SK-N-DZ (cell line): ENCODE results near the gene GALNT13.
A peak's percentile ranks its signal among the peaks of the same experiment; 100 is the strongest.

Experiments used
- DNase-seq: peaks from one replicate; pipeline ENCODE4 v3.0.0-alpha.2; 2015; ENCODE audit warnings: low spot score

Gene GALNT13

DNA sequence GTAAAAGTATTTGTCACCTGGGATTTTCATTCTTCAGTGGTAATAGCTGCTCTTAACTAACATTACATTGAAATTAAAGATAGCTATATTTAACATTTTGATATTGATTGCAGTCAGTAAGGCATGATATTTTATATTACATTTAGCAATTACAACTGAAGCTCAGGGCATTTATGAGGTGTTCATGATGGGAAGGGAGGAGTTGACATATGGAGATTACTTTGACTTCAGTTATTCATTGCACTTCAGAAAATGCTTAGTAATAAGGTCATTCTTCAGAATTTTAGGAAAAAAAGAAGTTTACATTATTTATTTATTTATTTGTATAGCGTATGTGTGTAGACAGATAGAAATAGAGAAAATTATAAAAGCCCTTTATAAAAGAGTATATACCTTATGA lies 352.0 kb downstream of the GALNT13 start:
- no peak for DNase-seq

DNA sequence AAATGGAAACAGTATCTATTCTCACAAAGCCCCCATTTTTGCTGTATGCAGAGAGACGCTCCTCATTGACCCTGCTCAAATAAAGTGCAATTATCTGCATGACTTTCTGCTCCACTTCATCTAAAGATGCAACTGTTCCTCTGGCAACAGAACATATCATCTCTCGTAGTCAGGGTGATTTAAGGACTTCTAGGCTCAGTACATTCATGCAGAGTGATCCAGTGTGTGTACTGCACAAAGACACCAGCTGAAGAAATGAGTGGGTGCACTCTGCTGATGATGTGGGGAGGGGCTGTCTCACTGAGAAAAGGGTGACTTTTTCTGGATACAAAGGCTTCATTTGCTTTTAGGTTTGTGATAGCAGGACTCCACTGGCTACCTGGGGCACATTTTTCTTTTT lies 355.2 kb downstream of the GALNT13 start:
- no peak for DNase-seq

DNA sequence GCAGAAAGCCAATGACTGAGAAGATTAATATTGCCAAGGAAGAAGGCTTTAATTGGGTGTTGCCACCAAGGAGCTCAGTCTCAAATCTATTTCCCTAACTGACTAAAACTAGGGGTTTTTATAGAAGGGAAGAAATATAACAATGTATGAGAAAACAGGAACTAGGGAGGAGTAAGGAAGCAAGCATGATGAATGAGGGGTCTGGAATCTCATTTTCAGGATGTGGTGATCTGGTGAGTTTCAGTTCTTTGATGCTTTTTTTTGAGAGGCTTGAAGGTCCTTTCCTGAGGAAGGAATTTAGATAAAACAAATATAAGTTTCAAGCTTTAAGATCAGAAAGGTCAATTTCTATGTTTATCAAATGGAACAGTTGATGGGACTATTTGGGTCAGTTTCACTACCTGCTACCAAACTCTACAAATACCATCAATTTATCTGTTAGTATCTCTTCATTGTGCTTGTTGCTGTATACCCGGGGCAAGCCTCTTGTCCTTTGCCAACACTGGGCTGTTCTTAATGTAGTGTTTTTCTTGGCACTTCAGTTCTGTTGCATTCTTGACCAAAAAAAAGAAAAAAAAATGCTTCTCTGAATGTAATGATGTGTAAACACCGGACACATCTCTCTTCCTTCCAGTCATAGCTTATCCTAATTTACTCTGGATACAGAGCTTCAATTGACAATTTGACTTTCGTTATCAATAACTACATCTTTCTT lies 357.0 kb downstream of the GALNT13 start:
- DNase-seq: no peak

DNA sequence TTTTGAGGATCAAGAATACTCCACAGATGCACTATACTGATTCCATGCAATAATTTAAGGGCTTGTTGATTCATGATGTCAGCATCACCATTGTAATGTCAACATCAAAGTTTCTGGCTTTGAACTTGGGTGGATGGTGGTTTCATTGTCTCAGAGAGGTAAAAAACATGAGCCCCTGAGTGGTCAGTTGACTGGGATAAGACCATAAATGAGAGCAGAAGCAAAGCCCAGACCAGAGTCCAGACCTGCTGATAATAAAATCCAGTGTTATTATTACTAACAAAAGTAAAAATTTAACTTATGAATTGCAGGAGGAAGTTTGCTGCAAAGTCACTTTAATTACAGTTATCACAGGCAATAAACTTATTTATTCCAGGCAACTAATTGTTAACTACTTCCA lies 358.2 kb downstream of the GALNT13 start:
- no peak for DNase-seq

DNA sequence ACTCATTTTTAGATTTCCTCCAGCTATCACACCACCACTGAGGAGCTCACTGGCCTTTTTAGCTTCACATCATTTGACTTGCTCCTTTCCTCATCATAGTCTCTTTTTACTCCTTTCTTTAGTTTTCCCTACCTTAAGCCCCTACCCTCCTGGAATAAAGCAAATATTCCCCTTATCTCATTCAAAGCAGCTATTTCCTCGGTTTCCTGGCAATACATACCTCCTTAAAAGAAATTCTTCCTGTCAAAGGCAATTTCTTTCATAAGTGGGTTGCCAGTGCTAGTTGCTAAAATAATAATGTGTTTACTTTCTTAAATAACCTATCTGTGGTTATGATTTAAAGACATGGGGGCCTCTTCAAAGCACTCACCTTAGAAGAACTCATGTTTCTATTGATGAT lies 359.3 kb downstream of the GALNT13 start:
- DNase-seq: no peak

DNA sequence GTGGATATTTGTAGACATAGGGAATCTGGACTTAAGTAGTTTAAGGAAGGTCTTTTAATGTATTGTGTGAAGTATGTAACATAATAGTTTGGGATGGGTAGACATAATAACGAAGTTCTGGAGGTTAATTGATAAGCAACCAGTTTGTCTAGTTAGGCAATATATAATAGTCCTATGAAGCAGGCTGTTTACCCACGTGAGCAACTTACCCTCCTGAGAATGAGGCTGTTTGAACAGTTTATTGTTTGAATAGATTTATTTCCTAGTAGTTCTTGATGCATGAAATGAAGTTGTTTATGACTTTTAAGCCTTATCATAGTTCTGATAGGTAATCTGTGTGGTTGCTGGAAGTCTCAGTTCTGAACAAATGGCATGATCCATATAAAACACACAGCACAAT lies 361.5 kb downstream of the GALNT13 start:
- DNase-seq: no peak

DNA sequence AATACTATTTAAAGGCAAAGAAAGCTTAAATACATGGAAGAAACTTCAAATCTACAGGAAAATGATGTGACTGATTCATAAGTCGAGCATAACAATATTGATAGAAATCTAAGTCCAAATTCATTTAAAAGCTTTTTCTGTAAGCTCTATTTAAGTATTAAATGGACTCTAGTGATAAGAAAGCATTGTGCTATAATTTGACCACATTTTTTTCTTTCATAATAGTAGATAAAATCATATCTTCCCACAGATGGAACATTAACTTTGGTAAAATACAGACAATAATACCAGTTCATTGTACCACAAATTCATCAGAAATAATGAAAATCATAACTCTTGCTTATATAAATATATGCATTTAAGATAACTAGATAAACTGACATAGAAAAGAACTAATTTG lies 366.5 kb downstream of the GALNT13 start:
- no peak for DNase-seq

DNA sequence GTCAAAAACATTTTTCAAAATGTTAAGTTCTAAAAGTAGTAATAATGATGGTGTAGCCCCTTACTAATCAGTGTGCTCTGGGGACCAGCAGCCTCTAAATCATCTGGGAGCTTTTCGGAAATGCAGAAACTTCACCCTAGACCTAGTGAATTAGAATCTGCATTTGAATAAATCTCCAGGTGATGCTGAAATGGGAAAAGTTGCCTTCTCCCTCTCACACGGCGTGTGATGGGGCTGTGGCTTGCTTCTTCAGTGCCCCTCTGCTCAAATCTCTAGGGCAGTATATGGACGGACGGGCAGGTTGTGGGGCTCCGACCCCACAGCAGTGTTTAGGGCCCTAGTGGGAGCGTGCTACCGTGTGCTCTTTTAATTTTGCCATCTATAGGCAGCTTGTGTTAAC lies 368.6 kb downstream of the GALNT13 start:
- DNase-seq: no peak

DNA sequence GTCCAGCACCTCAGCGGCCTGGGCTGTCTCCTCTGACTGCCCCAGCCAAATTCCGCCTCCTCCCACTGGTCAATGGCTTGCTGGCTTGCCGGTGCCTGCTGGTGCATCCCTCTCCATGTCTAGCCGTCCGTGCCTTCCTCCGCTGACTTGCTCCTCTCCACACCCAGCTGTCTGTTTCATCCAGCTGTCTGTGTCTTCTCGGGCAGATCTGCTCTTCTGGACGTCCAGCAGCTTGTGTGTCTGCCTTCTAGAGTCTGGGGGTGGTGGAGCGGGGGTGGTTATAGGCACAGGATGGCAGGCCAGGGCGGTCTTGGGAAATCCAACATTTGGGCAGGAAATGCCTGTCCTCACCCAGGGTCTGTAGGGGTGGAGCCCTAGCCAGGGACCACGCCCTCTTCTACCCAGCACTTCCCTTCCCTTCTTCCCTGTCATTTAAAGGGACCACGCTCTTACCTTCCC lies 369.2 kb downstream of the GALNT13 start:
- DNase-seq: no peak

DNA sequence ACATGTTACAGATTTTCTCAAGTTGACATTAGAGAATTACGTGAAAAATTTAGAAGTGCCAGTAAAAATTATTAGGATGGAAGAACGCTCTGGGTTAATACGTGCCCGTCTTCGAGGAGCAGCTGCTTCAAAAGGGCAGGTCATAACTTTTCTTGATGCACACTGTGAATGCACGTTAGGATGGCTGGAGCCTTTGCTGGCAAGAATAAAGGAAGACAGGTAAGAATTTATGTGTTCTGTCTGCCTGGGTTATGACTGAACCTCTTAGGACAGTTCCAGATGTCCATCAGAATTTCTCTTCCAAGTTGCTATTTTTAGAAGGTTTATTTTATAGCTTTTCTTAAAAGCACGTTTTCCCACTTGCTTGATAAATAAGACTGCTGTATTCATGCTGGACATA lies 371.0 kb downstream of the GALNT13 start:
- DNase-seq: no peak

DNA sequence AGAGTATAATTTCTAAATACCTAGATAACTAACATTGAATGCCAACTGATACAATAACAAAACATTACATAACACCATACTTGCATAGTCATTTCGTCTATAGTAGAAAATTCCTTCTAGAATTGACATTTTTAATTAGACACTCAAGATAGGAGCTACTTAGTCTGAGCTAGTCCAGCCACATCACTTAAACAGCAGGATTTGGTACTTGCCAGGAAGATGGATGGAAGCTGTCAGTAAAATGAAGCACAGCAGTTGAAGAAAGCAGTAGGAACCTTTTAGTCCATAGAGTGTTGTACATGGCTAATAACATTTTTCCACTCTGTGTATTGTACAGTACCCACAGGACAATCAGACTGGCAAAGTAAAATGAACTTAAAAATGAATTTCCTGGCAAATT lies 372.0 kb downstream of the GALNT13 start:
- peak; percentile 38 for DNase-seq

DNA sequence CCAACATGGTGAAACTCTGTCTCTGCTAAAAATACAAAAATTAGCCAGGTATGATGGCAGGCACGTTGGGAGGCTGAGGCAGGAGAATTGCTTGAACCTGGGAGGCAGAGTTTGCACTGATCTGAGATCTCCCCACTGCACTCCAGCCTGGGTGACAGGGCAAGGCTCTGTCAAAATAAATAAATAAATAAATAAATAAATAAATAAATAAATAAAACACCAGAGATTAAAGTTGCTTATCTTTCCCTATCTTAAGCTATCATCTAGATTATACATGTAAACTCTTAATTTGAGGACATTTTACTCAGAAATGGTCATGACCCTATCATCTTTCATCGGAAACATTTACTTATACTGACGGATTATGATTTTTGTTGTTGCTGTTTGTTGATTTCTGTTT lies 373.2 kb downstream of the GALNT13 start:
- no peak for DNase-seq

DNA sequence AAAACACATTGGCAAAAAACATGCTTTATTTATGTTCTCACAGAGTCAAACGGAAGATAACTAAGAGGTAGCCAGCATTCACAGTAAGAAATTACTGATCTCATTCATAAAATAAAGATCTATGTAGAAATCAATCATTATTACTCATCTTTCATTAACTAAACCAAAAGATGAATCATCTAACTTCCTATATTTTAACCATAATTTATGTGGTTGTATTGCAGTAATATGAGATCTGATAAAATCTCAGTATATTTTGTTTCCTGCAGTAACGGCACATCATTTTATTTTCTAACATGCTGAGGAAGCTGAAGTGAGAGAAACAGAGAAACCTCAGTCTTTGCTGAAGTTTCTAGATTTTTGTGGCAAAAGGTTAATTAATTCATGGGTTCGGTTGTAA lies 375.8 kb downstream of the GALNT13 start:
- DNase-seq: no peak

DNA sequence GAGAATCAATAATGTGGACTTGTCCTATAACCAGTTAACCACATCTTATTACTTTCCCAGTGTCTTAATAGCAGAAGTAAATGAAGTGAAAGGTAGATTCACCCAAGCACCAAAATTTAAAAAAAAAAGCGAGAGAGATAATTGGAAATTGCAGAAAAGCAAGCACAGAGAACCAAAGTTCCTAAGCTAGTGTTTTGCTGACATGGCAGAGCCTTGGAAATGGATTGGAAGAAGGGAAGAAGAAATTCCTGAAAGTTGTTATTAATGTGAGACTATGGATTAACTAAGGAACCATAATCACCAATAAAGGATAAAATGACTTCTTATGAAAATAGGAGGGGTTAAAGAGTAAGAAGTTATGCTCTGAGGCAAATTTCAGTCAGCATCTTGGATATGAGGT lies 384.4 kb downstream of the GALNT13 start:
- DNase-seq: no peak

DNA sequence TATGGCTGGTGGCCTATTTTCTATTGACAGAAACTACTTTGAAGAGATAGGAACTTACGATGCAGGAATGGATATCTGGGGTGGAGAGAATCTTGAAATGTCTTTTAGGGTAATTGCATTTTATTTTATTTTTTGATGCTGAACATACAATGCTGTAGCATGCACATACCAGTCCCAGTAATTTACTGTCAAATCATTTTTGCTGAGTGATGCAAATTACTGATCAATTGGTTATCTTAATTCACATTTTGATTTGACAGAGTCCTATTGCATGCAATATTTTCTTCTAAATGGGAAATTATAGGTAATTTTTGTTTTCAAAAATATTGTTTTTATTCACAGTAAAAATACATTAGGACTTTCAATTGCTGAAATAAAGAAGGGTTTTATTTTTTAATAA lies 387.3 kb downstream of the GALNT13 start:
- no peak for DNase-seq

DNA sequence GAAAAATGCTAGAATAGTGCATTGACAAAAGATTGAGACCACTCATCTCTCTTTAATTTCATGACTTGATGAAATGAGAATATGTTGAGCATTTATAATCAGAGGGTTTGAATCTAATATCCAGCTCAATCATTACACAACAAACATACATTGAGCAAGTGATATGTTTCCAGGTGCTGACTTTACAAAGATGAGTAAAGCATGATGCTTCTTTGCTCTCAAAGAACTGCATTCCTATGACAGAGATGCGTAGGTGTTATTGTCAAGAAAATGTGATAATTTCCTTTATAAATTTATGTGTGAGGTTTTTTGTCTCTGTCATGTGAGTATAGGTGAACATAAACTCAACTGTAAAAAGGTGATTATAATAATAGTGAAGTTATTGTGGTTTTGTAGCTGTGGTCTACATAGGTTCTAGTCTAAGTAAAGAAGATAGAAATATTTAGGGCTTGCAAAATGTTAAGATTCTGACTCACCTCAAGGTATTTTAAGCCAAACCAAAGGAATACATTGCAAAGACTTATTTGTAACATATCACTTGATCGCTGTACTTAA lies 389.8 kb downstream of the GALNT13 start:
- no peak for DNase-seq

DNA sequence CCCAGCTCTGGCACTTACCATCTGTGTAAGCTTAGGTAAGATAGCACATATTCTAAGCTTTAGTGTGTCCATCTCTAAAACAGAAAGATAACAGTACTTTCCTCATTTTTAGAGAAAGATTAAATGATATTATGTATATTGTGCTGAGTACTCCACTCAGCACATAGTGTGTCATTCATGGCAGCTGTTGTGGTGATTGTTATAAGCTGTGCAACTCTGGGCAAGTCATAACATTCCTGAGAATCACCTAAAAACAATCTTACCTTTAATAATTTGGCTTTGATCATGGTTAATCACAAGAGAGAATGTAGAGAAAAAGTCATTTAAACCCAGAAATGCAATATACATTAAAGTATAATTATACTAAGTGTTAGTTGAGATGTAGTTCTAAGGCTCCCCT lies 391.5 kb downstream of the GALNT13 start:
- no peak for DNase-seq

DNA sequence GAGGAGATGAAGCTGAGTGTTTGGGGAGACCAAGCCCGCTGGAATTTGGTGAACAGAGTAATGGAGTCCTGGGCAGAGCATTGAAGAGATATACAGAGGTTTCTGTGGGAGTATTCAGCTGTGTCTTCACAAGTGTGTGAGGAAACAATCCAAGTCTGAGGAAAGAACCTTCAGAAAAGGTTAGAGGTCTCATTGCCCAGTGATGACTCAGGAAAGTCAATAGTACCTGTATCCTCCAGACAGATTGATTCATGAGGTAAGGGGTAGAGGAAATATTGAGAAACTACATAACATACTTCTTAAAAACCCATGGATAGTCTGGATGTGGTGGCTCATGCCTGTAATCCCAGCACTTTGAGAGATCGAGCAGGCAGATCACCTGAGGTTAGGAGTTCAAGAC lies 392.3 kb downstream of the GALNT13 start:
- DNase-seq: no peak

DNA sequence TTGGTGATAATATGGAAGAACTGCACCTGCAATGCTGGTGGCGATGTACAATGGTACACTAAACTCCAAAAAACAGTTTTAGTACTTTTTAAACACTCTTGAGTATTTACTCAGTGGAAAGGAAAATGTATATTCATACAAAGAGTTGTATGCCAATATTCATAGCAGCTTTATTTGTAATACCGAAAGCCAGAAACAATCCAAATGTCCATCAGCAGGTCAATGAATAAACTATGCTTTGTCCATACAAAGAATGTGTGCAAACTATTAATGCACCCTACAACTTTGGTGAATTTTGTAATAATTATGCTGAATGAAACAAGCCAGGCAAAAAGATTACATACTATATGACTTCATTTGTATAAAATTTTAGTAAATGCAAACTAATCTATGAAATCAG lies 396.3 kb downstream of the GALNT13 start:
- DNase-seq: no peak

DNA sequence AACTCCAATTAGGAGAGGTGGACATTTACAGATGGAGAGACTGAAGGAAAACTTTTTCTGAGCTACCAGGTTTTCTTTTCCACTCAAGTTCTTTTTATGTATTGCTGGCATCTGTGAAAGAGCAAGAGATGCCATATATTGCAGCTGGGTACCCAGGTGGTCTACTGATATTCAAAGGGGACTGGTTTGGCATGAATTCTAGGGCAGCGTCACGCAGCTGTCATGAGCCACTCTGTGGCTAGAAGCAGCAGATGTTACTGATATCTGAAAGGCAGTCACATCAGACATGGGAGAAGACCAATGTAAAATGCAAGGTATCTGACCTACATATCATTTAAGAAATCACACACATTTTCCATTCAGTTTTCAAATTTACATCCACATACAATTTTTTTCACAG lies 408.8 kb downstream of the GALNT13 start:
- DNase-seq: peak; percentile 35

DNA sequence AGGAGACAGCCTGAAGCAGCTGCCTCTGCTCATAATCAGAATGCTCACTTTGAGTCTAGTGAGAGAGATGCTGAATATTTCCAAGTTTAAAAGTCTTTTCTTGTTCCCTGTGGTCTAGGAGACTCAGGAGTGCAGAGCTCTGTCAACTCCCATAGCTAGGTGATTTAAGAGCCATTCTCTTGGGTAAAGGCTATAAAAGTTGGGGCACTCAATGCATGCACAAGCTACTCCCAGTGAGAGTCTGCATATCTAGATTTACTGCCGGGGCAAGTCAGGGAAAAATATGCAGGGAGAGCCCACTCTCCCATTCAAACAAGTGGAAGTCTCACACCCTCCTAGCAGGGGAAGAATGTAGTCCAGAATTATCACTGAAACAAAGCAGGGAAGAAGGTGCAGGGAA lies 418.1 kb downstream of the GALNT13 start:
- DNase-seq: no peak

DNA sequence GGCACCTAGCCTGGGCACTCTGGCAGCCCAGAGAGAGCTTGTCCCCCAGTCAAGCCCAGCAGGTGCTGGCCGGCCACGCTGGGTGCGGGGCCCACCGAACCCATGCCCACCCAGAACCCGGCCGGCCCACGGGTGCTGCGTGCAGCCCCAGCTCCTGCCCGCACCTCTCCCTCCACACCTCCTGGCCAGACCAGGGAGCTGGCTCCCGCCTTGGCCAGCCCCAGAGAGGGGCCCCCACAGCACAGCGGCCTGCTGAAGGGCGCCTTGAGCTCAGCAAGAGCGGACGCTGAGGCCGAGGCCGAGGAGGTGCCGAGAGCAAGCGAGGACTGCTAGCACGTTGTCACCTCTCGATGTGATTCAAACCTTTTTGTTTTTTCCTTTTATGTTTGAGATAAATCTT lies 419.8 kb downstream of the GALNT13 start:
- no peak for DNase-seq

DNA sequence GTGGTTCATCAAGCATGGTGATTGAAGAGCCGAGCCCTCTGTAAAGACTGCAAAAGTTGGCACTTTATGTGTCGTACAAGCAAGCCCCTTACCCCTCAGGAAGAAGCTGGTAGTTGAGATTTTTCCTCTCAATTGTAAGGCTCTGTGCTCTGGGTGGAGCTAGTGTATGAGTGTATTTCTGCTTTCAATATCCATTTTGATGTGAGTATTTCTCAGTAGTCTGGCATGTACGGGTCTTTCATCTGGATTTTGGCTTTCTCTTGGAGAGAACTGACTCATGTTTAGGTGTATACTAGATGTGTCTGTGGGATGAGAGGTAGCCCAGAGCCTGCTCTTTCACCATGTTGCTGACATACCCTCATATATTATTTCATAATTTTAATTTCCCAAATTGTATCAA lies 420.2 kb downstream of the GALNT13 start:
- DNase-seq: no peak

DNA sequence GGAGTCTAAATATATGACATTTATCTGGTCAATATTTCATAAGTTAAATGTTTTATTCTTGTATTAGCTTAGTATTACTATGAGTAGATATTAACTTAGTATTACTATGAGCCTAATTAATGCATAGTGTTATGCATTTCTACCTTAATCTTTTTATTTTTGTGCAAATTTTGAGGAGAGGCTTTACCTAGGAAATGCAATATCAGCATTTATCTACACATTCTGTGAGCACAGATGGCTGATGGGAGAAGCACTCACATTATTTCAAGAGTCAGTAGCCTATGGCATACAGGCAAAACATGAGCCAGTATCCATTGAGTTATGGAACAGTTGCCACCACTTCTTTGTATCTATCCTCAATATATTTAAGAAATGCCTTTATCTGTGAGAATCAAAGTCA lies 422.1 kb downstream of the GALNT13 start:
- DNase-seq: no peak
